Peyer's patch (tissue), 4 donors: ENCODE measurements around the gene MAT2A. TPM values are rescaled to one million over a fixed set of nuclear protein-coding genes. Genes with fewer than 3 reads are reported as not detected.

ENCODE experiments used
- DNase-seq, 3 donors: peaks; one replicate each; pipeline ENCODE4 v3.0.0-alpha.2; 2017 to 2019
- H3K27ac ChIP-seq, 4 donors: fragments of 200-600 bp; sonication (generic); one replicate each; pipeline ENCODE4 v1.5.1; 2016 to 2019
- H3K27me3 ChIP-seq, 2 donors: fragments of 200-600 bp; sonication (generic); one replicate each; pipeline ENCODE4 v1.5.1; 2019
- H3K36me3 ChIP-seq, 3 donors: fragments of 200-600 bp; sonication (generic); one replicate each; pipeline ENCODE4 v1.5.1; 2016 to 2019
- H3K4me1 ChIP-seq, 4 donors: fragments of 200-600 bp; sonication (generic); one replicate each; pipeline ENCODE4 v1.5.1; 2016 to 2019
- H3K4me3 ChIP-seq, 4 donors: fragments of 200-600 bp; sonication (generic); 1 replicate in 3 of 4; 2 replicates in 1 of 4; pipeline ENCODE4 v1.5.1; 2016 to 2019; ENCODE audit warnings: mild to moderate bottlenecking in 1 of 4
- H3K9me3 ChIP-seq, 4 donors: fragments of 200-600 bp; sonication (generic); one replicate each; pipeline ENCODE4 v1.5.1; 2016 to 2019; ENCODE audit warnings: mild to moderate bottlenecking in 1 of 4
- POLR2A ChIP-seq, 2 donors: fragments of 450-650 bp; IDR thresholded peaks; one replicate each; pipeline ENCODE4 v1.5.1; 2017; ENCODE audit warnings: antibody characterized with exemption in 2 of 2, mild to moderate bottlenecking in 2 of 2, moderate library complexity in 2 of 2
- total RNA-seq, 4 donors: library from RNA; depleted of rRNA; stranded (reverse); fragments of >200 nt; gene quantifications; one replicate each; pipeline ENCODE4 v1.1.0, GENCODE V29; 2016
- TF ChIP-seq, protein P1 (sequence below), 6 experiments: fragments of 450-650 bp in 4 of 6; fragments of 200-600 bp in 2 of 6; sonication (generic) in 1 of 6; IDR thresholded peaks; one replicate each; pipeline ENCODE4 v1.5.1; 2017 to 2019; ENCODE audit warnings: antibody characterized with exemption in 6 of 6, mild to moderate bottlenecking in 3 of 6, moderate library complexity in 1 of 6

Gene MAT2A
- total RNA-seq, 4 donors from 2014 or later = 113 to 189 (median 140) TPM

DNA sequence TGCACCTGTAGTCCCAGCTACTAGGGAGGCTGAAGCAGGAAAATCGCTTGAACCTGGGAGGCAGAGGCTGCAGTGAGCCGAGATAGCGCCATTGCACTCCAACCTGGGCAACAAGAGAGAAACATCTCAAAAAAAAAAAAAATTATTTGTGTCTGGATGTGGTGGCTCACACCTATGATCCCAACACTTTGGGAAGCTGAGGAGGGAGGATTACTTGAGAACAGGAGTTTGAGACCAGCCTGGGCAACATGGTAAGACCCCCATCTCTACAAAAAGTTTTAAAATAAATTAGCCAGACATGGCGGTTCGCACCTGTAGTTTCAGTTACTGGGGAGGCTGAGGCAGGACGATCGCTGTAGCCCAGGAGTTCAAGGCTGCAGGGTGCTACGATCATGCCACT lies 36.8 kb downstream of the MAT2A start:
- Histone ChIP-seq H3K27ac (peak overlapping the region in 1 of 4 donors; percentile 50), H3K4me1 (peaks cover 0 to 23% (median 1%) of the 10 kb centered on the region in 4 donors), H3K9me3 (no peaks in the 10 kb centered on the region), H3K36me3 (no peaks in the 10 kb centered on the region), H3K27me3 (no peaks in the 10 kb centered on the region), H3K4me3 (no peak overlapping the region)
- DNase-seq = no peak
- no peak for TF ChIP-seq POLR2A (IDR thresholded peaks at IDR 0.05)
- TF ChIP-seq, protein P1, sequence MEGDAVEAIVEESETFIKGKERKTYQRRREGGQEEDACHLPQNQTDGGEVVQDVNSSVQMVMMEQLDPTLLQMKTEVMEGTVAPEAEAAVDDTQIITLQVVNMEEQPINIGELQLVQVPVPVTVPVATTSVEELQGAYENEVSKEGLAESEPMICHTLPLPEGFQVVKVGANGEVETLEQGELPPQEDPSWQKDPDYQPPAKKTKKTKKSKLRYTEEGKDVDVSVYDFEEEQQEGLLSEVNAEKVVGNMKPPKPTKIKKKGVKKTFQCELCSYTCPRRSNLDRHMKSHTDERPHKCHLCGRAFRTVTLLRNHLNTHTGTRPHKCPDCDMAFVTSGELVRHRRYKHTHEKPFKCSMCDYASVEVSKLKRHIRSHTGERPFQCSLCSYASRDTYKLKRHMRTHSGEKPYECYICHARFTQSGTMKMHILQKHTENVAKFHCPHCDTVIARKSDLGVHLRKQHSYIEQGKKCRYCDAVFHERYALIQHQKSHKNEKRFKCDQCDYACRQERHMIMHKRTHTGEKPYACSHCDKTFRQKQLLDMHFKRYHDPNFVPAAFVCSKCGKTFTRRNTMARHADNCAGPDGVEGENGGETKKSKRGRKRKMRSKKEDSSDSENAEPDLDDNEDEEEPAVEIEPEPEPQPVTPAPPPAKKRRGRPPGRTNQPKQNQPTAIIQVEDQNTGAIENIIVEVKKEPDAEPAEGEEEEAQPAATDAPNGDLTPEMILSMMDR (IDR thresholded peaks at IDR 0.05) = no peak

DNA sequence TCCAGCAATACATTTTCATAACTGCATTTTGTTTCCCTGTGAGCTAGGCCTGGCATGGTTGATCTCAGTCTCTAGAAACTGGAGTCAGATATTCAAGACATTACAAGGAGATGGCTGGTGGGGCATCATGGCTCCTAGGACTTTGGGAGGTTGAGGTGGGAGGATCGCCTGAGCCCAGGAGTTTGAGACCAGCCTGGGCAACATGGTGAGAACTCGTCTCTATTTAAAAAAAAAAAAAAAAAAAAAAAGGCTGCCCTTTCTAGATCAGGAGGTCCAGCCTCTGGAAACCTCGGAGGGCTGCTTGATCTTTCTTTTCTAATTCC lies 38.1 kb downstream of the MAT2A start:
- peak overlapping the region; percentile 44 to 66 (median 51) for H3K4me3 ChIP-seq
- peaks cover 0 to 23% (median 1%) of the 10 kb centered on the region in 4 donors for H3K4me1 ChIP-seq

DNA sequence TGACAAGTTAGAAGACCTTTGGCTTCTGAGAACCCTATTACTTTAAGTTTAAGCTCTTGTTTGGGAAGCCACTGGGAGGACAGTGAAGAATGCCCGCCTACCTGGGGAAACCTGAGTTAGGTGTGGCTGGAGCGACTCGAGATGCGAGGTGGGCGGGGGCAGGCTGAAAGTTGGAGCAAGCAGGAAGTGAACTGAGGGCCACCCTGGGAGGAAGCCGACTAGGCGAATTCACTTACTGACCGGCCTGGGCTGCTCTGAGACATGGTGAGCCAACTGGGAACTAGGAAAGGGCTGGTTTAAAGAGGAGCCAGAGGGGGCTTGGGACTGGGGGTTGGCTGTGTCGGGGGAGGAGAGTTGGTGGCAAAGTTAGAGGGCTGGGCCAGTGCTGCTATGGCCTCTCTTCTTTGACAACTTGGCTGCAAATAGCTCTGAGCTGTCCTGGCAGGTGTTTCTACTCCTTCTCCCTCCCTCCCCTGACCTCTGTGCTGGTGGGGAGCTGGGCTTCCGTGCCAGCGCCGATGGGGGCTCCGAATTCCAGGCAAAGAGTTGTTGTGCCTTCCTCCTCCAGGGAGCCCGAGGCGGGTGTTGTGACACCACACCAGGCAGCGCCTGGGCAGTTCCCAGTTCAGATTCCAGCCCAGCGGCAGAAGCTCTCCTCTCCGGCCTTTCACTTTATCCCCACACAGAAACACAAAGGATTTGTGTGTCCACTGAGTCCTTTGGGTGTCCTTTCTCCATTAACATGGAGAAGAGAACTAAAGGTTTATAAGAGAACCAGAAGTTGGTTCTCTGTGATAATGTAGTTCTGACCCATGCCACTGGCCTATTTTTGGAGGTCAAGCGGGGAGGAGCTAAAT lies 38.6 kb downstream of the MAT2A start, which contains the start of gene VAMP8:
TSS of gene VAMP8 (plus strand) at position 201 of the 857 bp plus-strand sequence. CDS start at position 262, 61 bp downstream.
- Histone ChIP-seq H3K36me3 (peaks cover 0 to 10% (median 0%) of the 10 kb centered on the region in 3 donors), H3K4me3 (peak within 1 kb of the TSS; percentile 44 to 66 (median 51)), H3K27me3 (no peaks in the 10 kb centered on the region), H3K9me3 (no peaks in the 10 kb centered on the region), H3K27ac (peak within 1 kb of the TSS; percentile 76 to 86 (median 84)), H3K4me1 (peaks cover 0 to 25% (median 1%) of the 10 kb centered on the region in 4 donors)
- peak; percentile 84 to 94 (median 91) for DNase-seq
- peak; percentile 50 to 66 for TF ChIP-seq POLR2A (IDR thresholded peaks at IDR 0.05)
- TF ChIP-seq, protein P1 (IDR thresholded peaks at IDR 0.05) = peak in 1 of 6 experiments; percentile 11

More for the DNA sequence above, 38.1 kb downstream of the MAT2A start:
- Histone ChIP-seq H3K9me3 (no peaks in the 10 kb centered on the region), H3K27ac (peak overlapping the region; percentile 76 to 86 (median 84)), H3K36me3 (peaks cover 0 to 7% (median 0%) of the 10 kb centered on the region in 3 donors), H3K27me3 (no peaks in the 10 kb centered on the region)
- TF ChIP-seq POLR2A (IDR thresholded peaks at IDR 0.05) = no peak
- TF ChIP-seq, protein P1 (IDR thresholded peaks at IDR 0.05) = no peak
- DNase-seq = no peak

DNA sequence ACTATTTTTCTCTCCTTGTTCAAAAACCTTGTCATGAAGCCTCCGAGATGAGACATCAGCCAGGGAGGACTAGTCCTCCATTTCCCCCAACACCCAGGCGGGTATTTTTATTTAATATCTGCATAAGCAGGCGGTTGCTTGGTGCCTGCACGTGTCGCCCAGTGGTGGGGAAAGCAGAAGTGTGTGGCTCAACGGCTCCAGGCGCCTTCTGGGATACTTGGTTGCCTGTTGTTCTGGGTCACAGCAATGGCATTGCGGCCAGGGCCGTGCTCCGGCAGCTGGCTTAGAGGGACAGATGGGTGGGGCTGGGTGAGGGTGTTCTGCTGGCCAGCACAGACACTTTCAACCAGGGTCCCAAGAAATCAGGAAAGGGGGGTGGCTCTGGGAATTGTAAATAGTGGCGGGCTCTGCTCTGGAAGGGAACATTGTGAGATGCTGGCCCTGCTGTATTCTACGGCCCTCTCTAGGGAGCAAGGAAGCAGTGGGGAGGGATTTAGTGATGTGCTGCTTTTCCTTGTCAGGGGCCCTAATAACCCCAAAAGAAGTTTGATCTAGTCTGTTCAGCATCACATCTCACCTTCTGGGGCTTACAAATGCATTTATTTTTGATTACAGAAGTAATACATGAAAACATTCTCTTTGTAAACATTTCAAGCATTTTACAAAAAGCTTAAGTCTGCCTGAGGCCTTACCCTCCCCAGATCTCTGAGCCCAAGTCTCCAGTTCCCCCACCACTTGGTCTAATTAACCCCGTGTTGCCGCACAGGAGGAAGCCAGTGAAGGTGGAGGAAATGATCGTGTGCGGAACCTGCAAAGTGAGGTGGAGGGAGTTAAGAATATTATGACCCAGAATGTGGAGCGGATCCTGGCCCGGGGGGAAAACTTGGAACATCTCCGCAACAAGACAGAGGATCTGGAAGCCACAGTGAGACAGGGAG lies 39.5 kb downstream of the MAT2A start:
- Histone ChIP-seq H3K27ac (peak overlapping the region; percentile 76 to 86 (median 84)), H3K4me3 (peak overlapping the region; percentile 44 to 66 (median 51)), H3K36me3 (peaks cover 0 to 10% (median 0%) of the 10 kb centered on the region in 3 donors), H3K9me3 (no peaks in the 10 kb centered on the region), H3K27me3 (no peaks in the 10 kb centered on the region), H3K4me1 (peaks cover 0 to 34% (median 2%) of the 10 kb centered on the region in 4 donors)
- TF ChIP-seq, protein P1 (IDR thresholded peaks at IDR 0.05) = no peak
- TF ChIP-seq POLR2A (IDR thresholded peaks at IDR 0.05) = no peak
- peak; percentile 61 to 78 (median 67) for DNase-seq

DNA sequence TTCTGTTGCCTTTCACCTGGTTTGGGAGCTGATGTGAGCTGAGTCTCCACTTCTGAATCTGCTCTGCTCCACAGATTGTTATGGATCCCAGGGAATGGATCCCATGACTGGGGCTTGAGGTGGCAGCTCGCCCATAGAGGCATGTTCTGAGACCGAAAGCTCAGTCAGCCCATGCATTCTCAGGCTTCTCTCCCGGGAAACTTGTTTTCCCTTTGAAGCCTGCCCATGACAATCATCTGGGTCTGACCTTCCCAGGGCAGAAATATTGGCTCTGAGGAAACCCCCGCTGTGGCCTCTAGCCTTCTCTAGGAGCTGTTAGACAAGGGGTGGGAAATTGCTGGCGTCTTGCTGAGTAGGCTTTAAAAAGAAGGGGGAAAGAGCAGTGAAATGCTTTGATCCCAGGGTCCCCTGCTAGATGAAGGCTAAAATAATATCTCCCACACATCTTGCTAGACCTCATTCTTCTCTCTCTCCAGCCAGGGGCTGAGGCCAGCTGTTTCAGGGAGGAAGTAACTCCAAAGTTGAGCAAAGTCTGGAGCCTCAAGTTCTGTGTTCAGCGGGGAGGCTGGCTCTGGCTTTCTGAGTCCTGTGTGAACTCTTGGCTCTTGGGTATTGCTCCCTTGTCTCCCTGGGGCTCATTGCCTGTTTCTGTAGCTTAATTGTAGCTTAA lies 40.4 kb downstream of the MAT2A start:
- TF ChIP-seq POLR2A (IDR thresholded peaks at IDR 0.05) = no peak
- TF ChIP-seq, protein P1 (IDR thresholded peaks at IDR 0.05) = no peak
- Histone ChIP-seq H3K27ac (peak overlapping the region; percentile 76 to 86 (median 84)), H3K4me3 (peak overlapping the region in 2 of 4 donors; percentile 55 to 66)

More for the DNA sequence above, 40.4 kb downstream of the MAT2A start:
- H3K4me1 ChIP-seq = peaks cover 3 to 43% (median 6%) of the 10 kb centered on the region in 4 donors
- no peaks in the 10 kb centered on the region for H3K9me3 ChIP-seq
- no peaks in the 10 kb centered on the region for H3K27me3 ChIP-seq
- H3K36me3 ChIP-seq = peaks cover 0 to 10% (median 0%) of the 10 kb centered on the region in 3 donors
- no peak for DNase-seq
